Liver (tissue), 9 donors: Measurements from ENCODE around the gene CKS2. TPM values are rescaled to one million over a fixed set of nuclear protein-coding genes. Genes with fewer than 3 reads are reported as not detected.

ENCODE experiments used
- DNase-seq: peaks from one replicate; pipeline ENCODE4 v3.0.0-alpha.2; 2017; ENCODE audit warnings: low spot score
- H3K27ac ChIP-seq, 2 donors: one replicate each; pipeline ENCODE4 v1.7.0; 2013; ENCODE audit warnings: inconsistent platforms in 2 of 2, low read length in 2 of 2, control low read depth in 1 of 2, low read depth in 1 of 2, mild to moderate bottlenecking in 1 of 2
- H3K27me3 ChIP-seq, 4 donors: one replicate each; pipeline versions ENCODE4 v1.6.1 to v1.7.0; 2013; ENCODE audit warnings: low read length in 3 of 4, inconsistent platforms in 1 of 4, mild to moderate bottlenecking in 1 of 4, moderate library complexity in 1 of 4; ENCODE audit not compliant: control insufficient read depth in 4 of 4, insufficient read depth in 4 of 4
- H3K36me3 ChIP-seq, 4 donors: one replicate each; pipeline versions ENCODE4 v1.6.1 to v1.7.0; 2013; ENCODE audit warnings: low read length in 3 of 4, mild to moderate bottlenecking in 3 of 4, low read depth in 1 of 4, moderate library complexity in 1 of 4; ENCODE audit not compliant: control insufficient read depth in 4 of 4, insufficient read depth in 3 of 4
- H3K4me1 ChIP-seq, 4 donors: one replicate each; pipeline versions ENCODE4 v1.6.1 to v1.7.0; 2013; ENCODE audit warnings: low read length in 3 of 4, mild to moderate bottlenecking in 3 of 4, moderate library complexity in 1 of 4; ENCODE audit not compliant: control insufficient read depth in 4 of 4, insufficient read depth in 4 of 4
- H3K4me3 ChIP-seq, 3 donors: one replicate each; pipeline versions ENCODE4 v1.6.1 to v1.7.0; 2013; ENCODE audit warnings: low read length in 3 of 3, control low read depth in 1 of 3, low read depth in 1 of 3, mild to moderate bottlenecking in 1 of 3
- H3K9ac ChIP-seq, 2 donors: one replicate each; pipeline ENCODE4 v1.7.0; 2013; ENCODE audit warnings: low read length in 2 of 2, mild to moderate bottlenecking in 2 of 2, moderate library complexity in 2 of 2, control low read depth in 1 of 2, low read depth in 1 of 2
- H3K9me3 ChIP-seq, 4 donors: one replicate each; pipeline versions ENCODE4 v1.6.1 to v1.7.0; 2013; ENCODE audit warnings: low read length in 3 of 4; ENCODE audit not compliant: control insufficient read depth in 4 of 4
- FOXA2 ChIP-seq: IDR thresholded peaks from 2 replicates; pipeline ENCODE4 v1.6.1; 2016; ENCODE audit warnings: antibody characterized with exemption
- JUND ChIP-seq, 2 donors: IDR thresholded peaks; 2 replicates each; pipeline ENCODE4 v1.6.1; 2016; ENCODE audit warnings: antibody characterized with exemption in 2 of 2
- NR2F2 ChIP-seq: IDR thresholded peaks from 2 replicates; pipeline ENCODE4 v1.6.1; 2016; ENCODE audit warnings: antibody characterized with exemption
- RAD21 ChIP-seq, 2 donors: IDR thresholded peaks; 2 replicates each; pipeline ENCODE4 v1.6.1; 2016; ENCODE audit warnings: antibody characterized with exemption in 2 of 2, mild to moderate bottlenecking in 2 of 2
- RXRA ChIP-seq, 2 donors: IDR thresholded peaks; 2 replicates each; pipeline ENCODE4 v1.6.1; 2017 to 2018; ENCODE audit warnings: antibody characterized with exemption in 2 of 2, mild to moderate bottlenecking in 1 of 2
- SP1 ChIP-seq: IDR thresholded peaks from 2 replicates; pipeline ENCODE4 v1.6.1; 2018; ENCODE audit warnings: antibody characterized with exemption, mild to moderate bottlenecking
- YY1 ChIP-seq: IDR thresholded peaks from 2 replicates; pipeline ENCODE4 v1.6.1; 2016; ENCODE audit warnings: antibody characterized with exemption, mild to moderate bottlenecking
- WGBS: extraction: QIAGEN DNeasy Blood & Tissue Kit; methylation state at CpG from one replicate; pipeline ENCODE4 v1.1.7; 2013; 5-methylcytosine and 5-hydroxymethylcytosine counted together
- polyA plus RNA-seq, 2 donors: library from polyadenylated mRNA; stranded (reverse) in 1 of 2; unstranded in 1 of 2; fragments of 200-250 nt in 1 of 2; fragments of >200 nt in 1 of 2; fragmentation: Nextera tagmentation in 1 of 2; extraction: Ambion mirVana in 1 of 2; gene quantifications; one replicate each; pipeline versions ENCODE4 v1.2.1 to v1.2.3, GENCODE V29; 2013 to 2015
- total RNA-seq, 2 donors: library from RNA; depleted of rRNA; stranded (reverse); fragments of >200 nt; gene quantifications; one replicate each; pipeline ENCODE4 v1.2.3, GENCODE V29; 2014
- TF ChIP-seq, protein P1 (sequence below): IDR thresholded peaks from 2 replicates; pipeline ENCODE4 v1.6.1; 2016; ENCODE audit warnings: antibody characterized with exemption, mild to moderate bottlenecking
- TF ChIP-seq, protein P2 (sequence below): IDR thresholded peaks from 2 replicates; pipeline ENCODE4 v1.6.1; 2016; ENCODE audit warnings: antibody characterized with exemption
- TF ChIP-seq, protein P3 (sequence below): IDR thresholded peaks from 2 replicates; pipeline ENCODE4 v1.6.1; 2016; ENCODE audit warnings: antibody characterized with exemption
- donor health status: healthy.
- donor health status: healthy.
- donor health status: healthy.
- donor health status: healthy.
- donor health status: healthy.

The CKS2 gene
- total and polyA plus RNA-seq, 4 donors: 3.1 to 79.7 (median 17.7) TPM

DNA sequence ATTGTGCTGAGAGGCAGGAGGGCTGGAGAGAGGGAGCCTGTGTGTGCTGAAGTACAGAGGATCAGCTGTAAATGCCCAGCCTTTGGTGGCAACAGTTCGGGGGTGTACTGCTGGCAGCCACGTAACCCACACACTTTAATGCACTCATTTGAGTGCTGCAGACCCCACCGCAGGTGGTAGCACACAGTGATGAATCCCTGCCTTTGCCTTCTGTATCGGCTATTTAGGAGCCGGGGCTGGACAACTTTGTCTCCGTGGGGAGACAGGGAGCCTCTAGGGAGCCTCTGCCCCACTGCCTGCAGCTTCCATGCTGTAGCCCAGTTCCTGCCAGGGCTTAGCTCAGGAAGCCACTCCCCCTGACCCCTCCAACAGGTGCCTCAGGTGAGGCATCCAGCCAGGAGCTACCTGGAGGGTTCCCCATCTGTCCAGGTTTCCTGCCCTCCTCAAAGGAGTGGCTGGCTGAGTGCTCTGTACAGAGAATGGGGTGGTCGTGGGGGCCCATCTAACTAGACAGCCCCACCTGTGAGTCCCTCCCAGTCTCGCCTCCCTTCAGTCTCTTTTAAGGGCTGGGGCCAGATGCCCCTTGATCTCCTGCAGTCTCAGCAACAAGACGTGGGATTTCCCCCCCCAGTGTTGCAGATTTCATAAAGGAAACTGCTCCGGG is 51.8 kb downstream of the CKS2 start (continued):
- TF ChIP-seq, protein P1, sequence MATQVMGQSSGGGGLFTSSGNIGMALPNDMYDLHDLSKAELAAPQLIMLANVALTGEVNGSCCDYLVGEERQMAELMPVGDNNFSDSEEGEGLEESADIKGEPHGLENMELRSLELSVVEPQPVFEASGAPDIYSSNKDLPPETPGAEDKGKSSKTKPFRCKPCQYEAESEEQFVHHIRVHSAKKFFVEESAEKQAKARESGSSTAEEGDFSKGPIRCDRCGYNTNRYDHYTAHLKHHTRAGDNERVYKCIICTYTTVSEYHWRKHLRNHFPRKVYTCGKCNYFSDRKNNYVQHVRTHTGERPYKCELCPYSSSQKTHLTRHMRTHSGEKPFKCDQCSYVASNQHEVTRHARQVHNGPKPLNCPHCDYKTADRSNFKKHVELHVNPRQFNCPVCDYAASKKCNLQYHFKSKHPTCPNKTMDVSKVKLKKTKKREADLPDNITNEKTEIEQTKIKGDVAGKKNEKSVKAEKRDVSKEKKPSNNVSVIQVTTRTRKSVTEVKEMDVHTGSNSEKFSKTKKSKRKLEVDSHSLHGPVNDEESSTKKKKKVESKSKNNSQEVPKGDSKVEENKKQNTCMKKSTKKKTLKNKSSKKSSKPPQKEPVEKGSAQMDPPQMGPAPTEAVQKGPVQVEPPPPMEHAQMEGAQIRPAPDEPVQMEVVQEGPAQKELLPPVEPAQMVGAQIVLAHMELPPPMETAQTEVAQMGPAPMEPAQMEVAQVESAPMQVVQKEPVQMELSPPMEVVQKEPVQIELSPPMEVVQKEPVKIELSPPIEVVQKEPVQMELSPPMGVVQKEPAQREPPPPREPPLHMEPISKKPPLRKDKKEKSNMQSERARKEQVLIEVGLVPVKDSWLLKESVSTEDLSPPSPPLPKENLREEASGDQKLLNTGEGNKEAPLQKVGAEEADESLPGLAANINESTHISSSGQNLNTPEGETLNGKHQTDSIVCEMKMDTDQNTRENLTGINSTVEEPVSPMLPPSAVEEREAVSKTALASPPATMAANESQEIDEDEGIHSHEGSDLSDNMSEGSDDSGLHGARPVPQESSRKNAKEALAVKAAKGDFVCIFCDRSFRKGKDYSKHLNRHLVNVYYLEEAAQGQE: no peak

DNA sequence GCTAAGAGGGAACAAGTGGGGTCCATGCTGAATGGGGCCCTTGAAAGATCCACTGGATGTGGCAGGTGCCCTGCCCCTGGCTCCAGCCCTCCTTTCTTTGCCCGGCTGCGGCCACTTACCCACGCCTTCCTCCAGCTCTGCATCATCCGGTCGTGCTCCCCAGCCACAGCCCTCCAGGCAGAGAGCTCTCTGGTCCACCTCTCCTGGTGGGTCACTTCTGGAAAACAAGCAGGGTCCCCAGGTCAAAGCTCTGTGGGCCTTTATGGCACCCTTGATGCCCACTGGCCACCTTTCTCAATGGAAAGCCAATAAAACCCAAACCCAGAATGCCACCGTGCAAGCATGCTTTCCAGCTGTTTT is 52.3 kb downstream of the CKS2 start:
- no peak for TF ChIP-seq RAD21 (IDR thresholded peaks at IDR 0.05)
- TF ChIP-seq YY1: no peak
- no peak for TF ChIP-seq RXRA (IDR thresholded peaks at IDR 0.05)
- no peak for TF ChIP-seq JUND (IDR thresholded peaks at IDR 0.05)
- TF ChIP-seq, protein P2, sequence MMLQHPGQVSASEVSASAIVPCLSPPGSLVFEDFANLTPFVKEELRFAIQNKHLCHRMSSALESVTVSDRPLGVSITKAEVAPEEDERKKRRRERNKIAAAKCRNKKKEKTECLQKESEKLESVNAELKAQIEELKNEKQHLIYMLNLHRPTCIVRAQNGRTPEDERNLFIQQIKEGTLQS: no peak
- TF ChIP-seq, protein P3, sequence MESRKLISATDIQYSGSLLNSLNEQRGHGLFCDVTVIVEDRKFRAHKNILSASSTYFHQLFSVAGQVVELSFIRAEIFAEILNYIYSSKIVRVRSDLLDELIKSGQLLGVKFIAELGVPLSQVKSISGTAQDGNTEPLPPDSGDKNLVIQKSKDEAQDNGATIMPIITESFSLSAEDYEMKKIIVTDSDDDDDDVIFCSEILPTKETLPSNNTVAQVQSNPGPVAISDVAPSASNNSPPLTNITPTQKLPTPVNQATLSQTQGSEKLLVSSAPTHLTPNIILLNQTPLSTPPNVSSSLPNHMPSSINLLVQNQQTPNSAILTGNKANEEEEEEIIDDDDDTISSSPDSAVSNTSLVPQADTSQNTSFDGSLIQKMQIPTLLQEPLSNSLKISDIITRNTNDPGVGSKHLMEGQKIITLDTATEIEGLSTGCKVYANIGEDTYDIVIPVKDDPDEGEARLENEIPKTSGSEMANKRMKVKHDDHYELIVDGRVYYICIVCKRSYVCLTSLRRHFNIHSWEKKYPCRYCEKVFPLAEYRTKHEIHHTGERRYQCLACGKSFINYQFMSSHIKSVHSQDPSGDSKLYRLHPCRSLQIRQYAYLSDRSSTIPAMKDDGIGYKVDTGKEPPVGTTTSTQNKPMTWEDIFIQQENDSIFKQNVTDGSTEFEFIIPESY: no peak
- no peak for TF ChIP-seq FOXA2
- TF ChIP-seq, protein P1: no peak
- TF ChIP-seq SP1: no peak
- no peak for TF ChIP-seq NR2F2
- Histone ChIP-seq H3K27me3 (no peaks in the 10 kb centered on the region), H3K36me3 (peaks cover 6 to 31% (median 16%) of the 10 kb centered on the region in 4 donors), H3K9me3 (no peaks in the 10 kb centered on the region), H3K4me1 (peaks cover 0 to 2% (median 0%) of the 10 kb centered on the region in 4 donors), H3K4me3 (no peak overlapping the region), H3K9ac (no peak overlapping the region), H3K27ac (no peak overlapping the region)
- WGBS: 92% methylated on average over 6 of the region's 6 CpGs
- no peak for DNase-seq
